ENCODE data around the gene GTF3C5.

DNA sequence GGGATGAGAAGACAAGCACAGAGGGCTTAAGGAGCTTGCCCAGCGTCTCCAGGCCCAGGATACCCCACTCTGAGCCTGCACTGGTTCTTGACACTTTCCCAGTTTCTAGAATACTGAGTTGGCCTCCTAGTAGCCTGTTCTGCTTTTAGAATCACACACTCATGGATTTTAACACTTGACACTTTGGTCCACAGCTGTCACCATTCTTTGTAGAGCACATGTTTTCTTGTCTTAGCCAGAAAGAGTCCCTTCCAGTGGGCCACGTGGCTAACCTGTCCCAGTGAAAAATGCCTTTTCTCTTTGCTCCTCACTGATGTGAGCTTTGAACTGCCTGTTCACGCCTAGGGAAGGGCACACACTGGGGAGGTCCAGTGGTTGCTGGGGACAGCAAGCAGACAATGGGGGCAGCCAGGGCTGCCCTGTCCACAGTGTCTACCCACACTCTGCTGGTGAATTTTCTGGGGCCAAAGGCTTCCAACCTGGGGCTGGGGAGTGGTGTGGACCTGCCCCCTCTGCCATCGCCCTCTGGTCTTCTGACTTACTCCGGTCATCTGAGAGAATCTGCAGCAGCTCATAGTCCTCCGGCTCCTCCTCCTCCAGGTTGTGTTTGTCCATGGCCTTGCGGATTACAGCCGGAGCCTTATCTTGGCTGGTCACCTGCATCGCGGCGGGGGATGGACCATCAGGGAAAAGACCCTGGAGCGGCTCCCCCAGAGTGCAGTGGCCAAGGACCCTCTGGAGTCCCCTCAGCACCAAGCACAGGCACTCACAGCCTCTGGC, 69.1 kb downstream of the GTF3C5 start:
- TF ChIP-seq, protein P1, sequence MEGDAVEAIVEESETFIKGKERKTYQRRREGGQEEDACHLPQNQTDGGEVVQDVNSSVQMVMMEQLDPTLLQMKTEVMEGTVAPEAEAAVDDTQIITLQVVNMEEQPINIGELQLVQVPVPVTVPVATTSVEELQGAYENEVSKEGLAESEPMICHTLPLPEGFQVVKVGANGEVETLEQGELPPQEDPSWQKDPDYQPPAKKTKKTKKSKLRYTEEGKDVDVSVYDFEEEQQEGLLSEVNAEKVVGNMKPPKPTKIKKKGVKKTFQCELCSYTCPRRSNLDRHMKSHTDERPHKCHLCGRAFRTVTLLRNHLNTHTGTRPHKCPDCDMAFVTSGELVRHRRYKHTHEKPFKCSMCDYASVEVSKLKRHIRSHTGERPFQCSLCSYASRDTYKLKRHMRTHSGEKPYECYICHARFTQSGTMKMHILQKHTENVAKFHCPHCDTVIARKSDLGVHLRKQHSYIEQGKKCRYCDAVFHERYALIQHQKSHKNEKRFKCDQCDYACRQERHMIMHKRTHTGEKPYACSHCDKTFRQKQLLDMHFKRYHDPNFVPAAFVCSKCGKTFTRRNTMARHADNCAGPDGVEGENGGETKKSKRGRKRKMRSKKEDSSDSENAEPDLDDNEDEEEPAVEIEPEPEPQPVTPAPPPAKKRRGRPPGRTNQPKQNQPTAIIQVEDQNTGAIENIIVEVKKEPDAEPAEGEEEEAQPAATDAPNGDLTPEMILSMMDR (IDR thresholded peaks at IDR 0.05): no peak
- no peak for TF ChIP-seq POLR2A (IDR thresholded peaks at IDR 0.05)
